H1 (cell line): ENCODE results near the gene ADCY5. TPM values are rescaled to one million over a fixed set of nuclear protein-coding genes. Genes with fewer than 3 reads are reported as not detected.

Experiments
- JUN ChIP-seq: IDR thresholded peaks from 2 replicates; pipeline ENCODE4 v1.6.1; 2011; ENCODE audit warnings: low read depth, mild to moderate bottlenecking, improper control_type of control experiment, low read length
- NANOG ChIP-seq: IDR thresholded peaks from 2 replicates; pipeline ENCODE4 v1.6.1; 2011; ENCODE audit warnings: low read length, low read depth, mild to moderate bottlenecking, inconsistent platforms; ENCODE audit not compliant: insufficient read depth, poor library complexity, severe bottlenecking
- POLR2A ChIP-seq, 2 experiments: IDR thresholded peaks; 1 replicate in 1 of 2; 2 replicates in 1 of 2; pipeline ENCODE4 v1.6.1; 2011; ENCODE audit warnings: low read depth in 2 of 2, low read length in 2 of 2, mild to moderate bottlenecking in 2 of 2; ENCODE audit errors: control extremely low read depth in 1 of 2
- SP1 ChIP-seq: IDR thresholded peaks from 2 replicates; pipeline ENCODE4 v1.6.1; 2011; ENCODE audit warnings: low read depth, low read length
- YY1 ChIP-seq: IDR thresholded peaks from 2 replicates; pipeline ENCODE4 v1.6.1; 2011; ENCODE audit warnings: low read depth, mild to moderate bottlenecking, low read length
- ZNF274 ChIP-seq: IDR thresholded peaks from 2 replicates; pipeline ENCODE4 v1.7.0; 2012; ENCODE audit warnings: low read length, borderline replicate concordance; ENCODE audit errors: extremely low read depth
- polyA plus RNA-seq, 7 experiments: library from polyadenylated mRNA; depleted of rRNA in 3 of 7; stranded (reverse) in 5 of 7; unstranded in 2 of 7; fragments of >200 nt in 5 of 7; fragments of 200-250 nt in 2 of 7; gene quantifications; 1 replicate in 5 of 7; 2 replicates in 1 of 7; 4 replicates in 1 of 7; pipeline versions ENCODE4 v1.2.1 to v1.2.3, GENCODE V29; 2011 to 2013; ENCODE audit warnings: missing spikeins in 2 of 7, mixed read lengths in 2 of 7
- total RNA-seq: library from RNA; stranded (reverse); fragmentation: NEBNext Ultra II Directional; extraction: Animal tissue kit (Norgen Biotek cat#: 25700); gene quantifications from 2 replicates; pipeline ENCODE4 v1.2.1, GENCODE V29; 2021
- TF ChIP-seq, protein P1 (sequence below): fragments of 300-600 bp; sonication (generic); IDR thresholded peaks from 2 replicates; pipeline ENCODE4 v1.7.1; 2012; ENCODE audit warnings: low read length, moderate library complexity, mild to moderate bottlenecking, inconsistent platforms; ENCODE audit not compliant: insufficient replicate concordance

The ADCY5 gene
- total and polyA plus RNA-seq, 2 of the 8 experiments (the other 6 are each of a cell fraction or from before 2014, with no cell fraction given) = 18.9 to 40.8 TPM

DNA sequence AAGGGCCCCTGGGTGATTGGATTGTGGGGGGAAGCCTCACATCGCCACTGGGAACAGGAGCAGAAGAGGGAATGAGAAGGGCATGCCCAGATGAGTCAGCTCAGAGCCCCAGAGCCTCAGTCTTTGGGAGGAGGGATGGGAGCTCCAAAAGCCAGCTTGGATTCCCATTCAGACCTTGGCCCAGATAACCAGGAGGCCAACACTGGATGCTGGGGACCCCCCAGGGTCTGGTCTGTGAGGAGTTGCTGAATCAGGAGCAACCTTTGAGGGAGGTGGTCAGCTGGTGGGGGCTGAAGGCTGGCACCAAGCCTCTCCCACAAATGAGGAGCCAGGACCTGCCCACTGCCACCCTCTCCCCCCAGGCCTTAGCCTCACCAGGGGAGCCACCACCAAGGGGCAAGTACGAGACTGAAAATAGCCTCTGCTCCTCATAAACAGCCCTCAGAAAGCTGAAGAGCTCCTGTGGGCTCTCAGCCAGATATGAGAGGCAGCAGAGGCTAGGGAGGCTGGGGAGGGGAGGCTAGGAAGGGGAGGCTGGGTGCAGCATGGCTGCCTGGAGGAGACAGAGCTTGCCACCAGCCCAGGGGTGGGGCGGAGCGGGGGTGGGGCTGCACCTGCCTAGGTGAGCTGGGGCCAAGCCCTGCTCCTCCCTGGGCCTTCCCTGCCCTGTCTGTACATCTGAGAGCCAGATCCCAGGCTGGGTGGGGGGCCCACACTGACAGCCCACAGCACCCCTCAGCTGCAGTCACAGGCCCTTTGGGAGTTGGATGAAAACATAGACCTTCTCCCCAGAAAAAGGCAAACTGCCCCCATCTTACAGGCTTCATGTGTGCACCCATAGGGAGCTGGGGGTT is 147.3 kb downstream of the ADCY5 start (continued):
- TF ChIP-seq, protein P1, sequence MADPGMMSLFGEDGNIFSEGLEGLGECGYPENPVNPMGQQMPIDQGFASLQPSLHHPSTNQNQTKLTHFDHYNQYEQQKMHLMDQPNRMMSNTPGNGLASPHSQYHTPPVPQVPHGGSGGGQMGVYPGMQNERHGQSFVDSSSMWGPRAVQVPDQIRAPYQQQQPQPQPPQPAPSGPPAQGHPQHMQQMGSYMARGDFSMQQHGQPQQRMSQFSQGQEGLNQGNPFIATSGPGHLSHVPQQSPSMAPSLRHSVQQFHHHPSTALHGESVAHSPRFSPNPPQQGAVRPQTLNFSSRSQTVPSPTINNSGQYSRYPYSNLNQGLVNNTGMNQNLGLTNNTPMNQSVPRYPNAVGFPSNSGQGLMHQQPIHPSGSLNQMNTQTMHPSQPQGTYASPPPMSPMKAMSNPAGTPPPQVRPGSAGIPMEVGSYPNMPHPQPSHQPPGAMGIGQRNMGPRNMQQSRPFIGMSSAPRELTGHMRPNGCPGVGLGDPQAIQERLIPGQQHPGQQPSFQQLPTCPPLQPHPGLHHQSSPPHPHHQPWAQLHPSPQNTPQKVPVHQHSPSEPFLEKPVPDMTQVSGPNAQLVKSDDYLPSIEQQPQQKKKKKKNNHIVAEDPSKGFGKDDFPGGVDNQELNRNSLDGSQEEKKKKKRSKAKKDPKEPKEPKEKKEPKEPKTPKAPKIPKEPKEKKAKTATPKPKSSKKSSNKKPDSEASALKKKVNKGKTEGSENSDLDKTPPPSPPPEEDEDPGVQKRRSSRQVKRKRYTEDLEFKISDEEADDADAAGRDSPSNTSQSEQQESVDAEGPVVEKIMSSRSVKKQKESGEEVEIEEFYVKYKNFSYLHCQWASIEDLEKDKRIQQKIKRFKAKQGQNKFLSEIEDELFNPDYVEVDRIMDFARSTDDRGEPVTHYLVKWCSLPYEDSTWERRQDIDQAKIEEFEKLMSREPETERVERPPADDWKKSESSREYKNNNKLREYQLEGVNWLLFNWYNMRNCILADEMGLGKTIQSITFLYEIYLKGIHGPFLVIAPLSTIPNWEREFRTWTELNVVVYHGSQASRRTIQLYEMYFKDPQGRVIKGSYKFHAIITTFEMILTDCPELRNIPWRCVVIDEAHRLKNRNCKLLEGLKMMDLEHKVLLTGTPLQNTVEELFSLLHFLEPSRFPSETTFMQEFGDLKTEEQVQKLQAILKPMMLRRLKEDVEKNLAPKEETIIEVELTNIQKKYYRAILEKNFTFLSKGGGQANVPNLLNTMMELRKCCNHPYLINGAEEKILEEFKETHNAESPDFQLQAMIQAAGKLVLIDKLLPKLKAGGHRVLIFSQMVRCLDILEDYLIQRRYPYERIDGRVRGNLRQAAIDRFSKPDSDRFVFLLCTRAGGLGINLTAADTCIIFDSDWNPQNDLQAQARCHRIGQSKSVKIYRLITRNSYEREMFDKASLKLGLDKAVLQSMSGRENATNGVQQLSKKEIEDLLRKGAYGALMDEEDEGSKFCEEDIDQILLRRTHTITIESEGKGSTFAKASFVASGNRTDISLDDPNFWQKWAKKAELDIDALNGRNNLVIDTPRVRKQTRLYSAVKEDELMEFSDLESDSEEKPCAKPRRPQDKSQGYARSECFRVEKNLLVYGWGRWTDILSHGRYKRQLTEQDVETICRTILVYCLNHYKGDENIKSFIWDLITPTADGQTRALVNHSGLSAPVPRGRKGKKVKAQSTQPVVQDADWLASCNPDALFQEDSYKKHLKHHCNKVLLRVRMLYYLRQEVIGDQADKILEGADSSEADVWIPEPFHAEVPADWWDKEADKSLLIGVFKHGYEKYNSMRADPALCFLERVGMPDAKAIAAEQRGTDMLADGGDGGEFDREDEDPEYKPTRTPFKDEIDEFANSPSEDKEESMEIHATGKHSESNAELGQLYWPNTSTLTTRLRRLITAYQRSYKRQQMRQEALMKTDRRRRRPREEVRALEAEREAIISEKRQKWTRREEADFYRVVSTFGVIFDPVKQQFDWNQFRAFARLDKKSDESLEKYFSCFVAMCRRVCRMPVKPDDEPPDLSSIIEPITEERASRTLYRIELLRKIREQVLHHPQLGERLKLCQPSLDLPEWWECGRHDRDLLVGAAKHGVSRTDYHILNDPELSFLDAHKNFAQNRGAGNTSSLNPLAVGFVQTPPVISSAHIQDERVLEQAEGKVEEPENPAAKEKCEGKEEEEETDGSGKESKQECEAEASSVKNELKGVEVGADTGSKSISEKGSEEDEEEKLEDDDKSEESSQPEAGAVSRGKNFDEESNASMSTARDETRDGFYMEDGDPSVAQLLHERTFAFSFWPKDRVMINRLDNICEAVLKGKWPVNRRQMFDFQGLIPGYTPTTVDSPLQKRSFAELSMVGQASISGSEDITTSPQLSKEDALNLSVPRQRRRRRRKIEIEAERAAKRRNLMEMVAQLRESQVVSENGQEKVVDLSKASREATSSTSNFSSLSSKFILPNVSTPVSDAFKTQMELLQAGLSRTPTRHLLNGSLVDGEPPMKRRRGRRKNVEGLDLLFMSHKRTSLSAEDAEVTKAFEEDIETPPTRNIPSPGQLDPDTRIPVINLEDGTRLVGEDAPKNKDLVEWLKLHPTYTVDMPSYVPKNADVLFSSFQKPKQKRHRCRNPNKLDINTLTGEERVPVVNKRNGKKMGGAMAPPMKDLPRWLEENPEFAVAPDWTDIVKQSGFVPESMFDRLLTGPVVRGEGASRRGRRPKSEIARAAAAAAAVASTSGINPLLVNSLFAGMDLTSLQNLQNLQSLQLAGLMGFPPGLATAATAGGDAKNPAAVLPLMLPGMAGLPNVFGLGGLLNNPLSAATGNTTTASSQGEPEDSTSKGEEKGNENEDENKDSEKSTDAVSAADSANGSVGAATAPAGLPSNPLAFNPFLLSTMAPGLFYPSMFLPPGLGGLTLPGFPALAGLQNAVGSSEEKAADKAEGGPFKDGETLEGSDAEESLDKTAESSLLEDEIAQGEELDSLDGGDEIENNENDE = no peak
- TF ChIP-seq YY1 = no peak
- no peak for TF ChIP-seq JUN
- TF ChIP-seq ZNF274 = no peak
- no peak for TF ChIP-seq NANOG
- TF ChIP-seq SP1 = no peak
- no peak for TF ChIP-seq POLR2A (IDR thresholded peaks at IDR 0.05; ENCODE audit: control extremely low read depth in 1 of 2, low read depth in 2 of 2, low read length in 2 of 2)
